A549 (cell line): ENCODE results near the gene CREB3L1. TPM values are rescaled to one million over a fixed set of nuclear protein-coding genes. Genes with fewer than 3 reads are reported as not detected.

ENCODE experiments used
- ATAC-seq, 2 experiments: fragments of 200-7000 bp in 1 of 2; fragments of >200 bp in 1 of 2; cut with Nextera tagmentation in 1 of 2; cut with Tn5 transposase in 1 of 2; 3 replicates each; pipeline versions ENCODE4 v1.8.0 to v1.9.1; 2018 to 2020; ENCODE audit warnings: mild to moderate bottlenecking in 1 of 2, moderate library complexity in 1 of 2
- CTCF ChIA-PET: fragments of 300-600 bp; sonication (Branson Sonifier 250); formaldehyde crosslinking; extraction: SDS; loops from one replicate; lab custom pipeline; 2021; ENCODE audit warnings: antibody characterized with exemption, inconsistent platforms; lab: Yijun Ruan, JAX
- POLR2A ChIA-PET: fragments of 350-600 bp; formaldehyde crosslinking; extraction: SDS; loops from one replicate; lab custom pipeline; 2021; ENCODE audit warnings: antibody characterized with exemption, inconsistent platforms; lab: Yijun Ruan, JAX
- DNase-seq, 2 experiments: peaks; one replicate each; pipeline versions ENCODE4 v3.0.0 to v3.0.0-alpha.2; 2011 to 2016; ENCODE audit warnings: low read depth in 1 of 2, low spot score in 1 of 2
- FAIRE-seq: peaks from 2 replicates; lab custom pipeline; 2011; peaks lifted over from hg19 to GRCh38; lab: Jason Lieb, UNC
- H3K27ac ChIP-seq, 2 experiments: fragments of >200 bp; sonication (Bioruptor Twin); formaldehyde crosslinking; 3 replicates each; pipeline ENCODE4 v1.5.1; 2016 to 2017
- H3K4me1 ChIP-seq: fragments of >200 bp; sonication (Bioruptor Twin); formaldehyde crosslinking; 3 replicates; pipeline ENCODE4 v1.6.1; 2016
- H3K4me2 ChIP-seq: fragments of >200 bp; sonication (Bioruptor Twin); formaldehyde crosslinking; 3 replicates; pipeline ENCODE4 v1.6.1; 2016
- H3K4me3 ChIP-seq: fragments of >200 bp; sonication (Bioruptor Twin); formaldehyde crosslinking; 3 replicates; pipeline ENCODE4 v1.5.1; 2016
- H3K9me3 ChIP-seq: fragments of >200 bp; sonication (Bioruptor Twin); formaldehyde crosslinking; 3 replicates; pipeline ENCODE4 v1.6.1; 2016
- CEBPB ChIP-seq, 2 experiments: fragments of >200 bp in 1 of 2; sonication (Bioruptor Twin) in 1 of 2; formaldehyde crosslinking in 1 of 2; IDR thresholded peaks; 2 replicates each; pipeline ENCODE4 v1.6.1; 2012 to 2016
- CHD2 ChIP-seq: fragments of 150-350 bp; IDR thresholded peaks from 2 replicates; pipeline ENCODE4 v1.6.1; 2014; ENCODE audit warnings: low read length; ENCODE audit not compliant: partially characterized antibody
- CHD4 ChIP-seq: fragments of 200-600 bp; sonication (generic); IDR thresholded peaks from 2 replicates; pipeline ENCODE4 v1.6.1; 2016; ENCODE audit warnings: antibody characterized with exemption, mild to moderate bottlenecking, borderline replicate concordance
- EHF ChIP-seq: fragments of 250-450 bp; sonication (Bioruptor Pico); IDR thresholded peaks from 2 replicates; pipeline ENCODE4 v1.5.0; 2020; ENCODE audit warnings: mild to moderate bottlenecking
- ESRRA ChIP-seq: fragments of 150-350 bp; IDR thresholded peaks from 2 replicates; pipeline ENCODE4 v1.6.1; 2014; ENCODE audit warnings: mild to moderate bottlenecking, low read length, borderline replicate concordance
- FOSB ChIP-seq: fragments of 250-450 bp; sonication (Bioruptor Pico); IDR thresholded peaks from 2 replicates; pipeline ENCODE4 v1.5.0; 2020; ENCODE audit warnings: mild to moderate bottlenecking, moderate library complexity
- MAFK ChIP-seq: fragments of 450-650 bp; IDR thresholded peaks from 2 replicates; pipeline ENCODE4 v1.6.1; 2014; ENCODE audit not compliant: partially characterized antibody
- NPAS2 ChIP-seq: fragments of 250-450 bp; sonication (Bioruptor Pico); IDR thresholded peaks from 2 replicates; pipeline ENCODE4 v1.8.0; 2022; ENCODE audit warnings: mild to moderate bottlenecking, moderate library complexity, borderline replicate concordance
- POLR2AphosphoS2 ChIP-seq: conservative IDR thresholded peaks from 2 replicates; pipeline ENCODE4 v1.6.1; 2012; ENCODE audit warnings: low read length, improper control_type of control experiment, inconsistent platforms
- RARB ChIP-seq: fragments of 250-450 bp; sonication (Bioruptor Pico); IDR thresholded peaks from 2 replicates; pipeline ENCODE4 v1.8.0; 2021; ENCODE audit warnings: mild to moderate bottlenecking, moderate library complexity
- REST ChIP-seq: fragments of 200-600 bp; sonication (generic); IDR thresholded peaks from 2 replicates; pipeline ENCODE4 v1.6.1; 2016; ENCODE audit warnings: antibody characterized with exemption, mild to moderate bottlenecking, moderate library complexity
- RFX5 ChIP-seq: fragments of 450-650 bp; IDR thresholded peaks from 2 replicates; pipeline ENCODE4 v1.7.1; 2014; ENCODE audit warnings: antibody characterized with exemption, mild to moderate bottlenecking, moderate library complexity
- TP53 ChIP-seq: fragments of 250-450 bp; sonication (Bioruptor Pico); IDR thresholded peaks from 2 replicates; pipeline ENCODE4 v1.5.0; 2021; ENCODE audit warnings: mild to moderate bottlenecking, moderate library complexity
- ZC3H11A ChIP-seq: fragments of 450-650 bp; IDR thresholded peaks from 2 replicates; pipeline ENCODE4 v1.6.1; 2014; ENCODE audit warnings: antibody characterized with exemption, mild to moderate bottlenecking
- ZNF302 ChIP-seq: fragments of 250-450 bp; sonication (Bioruptor Pico); IDR thresholded peaks from 2 replicates; pipeline ENCODE4 v1.9.0; 2021; ENCODE audit warnings: inconsistent platforms, mild to moderate bottlenecking, moderate library complexity
- ZSCAN20 ChIP-seq: fragments of 250-450 bp; sonication (Bioruptor Pico); IDR thresholded peaks from 2 replicates; pipeline ENCODE4 v1.8.0; 2022; ENCODE audit warnings: mild to moderate bottlenecking, moderate library complexity
- WGBS: methylation state at CpG from one replicate; pipeline ENCODE4 v1.1.6; 2017; ENCODE audit errors: missing lambda C conversion rate; 5-methylcytosine and 5-hydroxymethylcytosine counted together
- polyA plus RNA-seq, 4 experiments: library from polyadenylated mRNA; depleted of rRNA in 3 of 4; stranded (reverse); fragments of >200 nt; fragmentation: RNase III in 1 of 4; extraction: RNeasy Plus Mini Kit Qiagen cat#74134 plus additional on column Dnase treatment in 1 of 4; gene quantifications; 2 replicates in 3 of 4; 3 replicates in 1 of 4; pipeline ENCODE4 v1.2.3, GENCODE V29; 2011 to 2017
- TF ChIP-seq, protein P1 (sequence below): fragments of 250-450 bp; sonication (Bioruptor Pico); IDR thresholded peaks from 2 replicates; pipeline ENCODE4 v1.5.0; 2020; ENCODE audit warnings: low read depth, mild to moderate bottlenecking, moderate library complexity
- TF ChIP-seq, protein P2 (sequence below): fragments of 450-650 bp; IDR thresholded peaks from 2 replicates; pipeline ENCODE4 v1.6.1; 2014; ENCODE audit warnings: antibody characterized with exemption
- TF ChIP-seq, protein P3 (sequence below): fragments of >200 bp; sonication (Bioruptor Twin); formaldehyde crosslinking; IDR thresholded peaks from 3 replicates; pipeline ENCODE4 v1.5.1; 2016
- TF ChIP-seq, protein P4 (sequence below): IDR thresholded peaks from 2 replicates; pipeline ENCODE4 v1.6.1; 2012; ENCODE audit warnings: low read depth, borderline replicate concordance

Gene CREB3L1
- polyA plus RNA-seq, 2 of the 4 experiments (the other 2 are of a cell fraction): 0.61 to 2.3 TPM

- FAIRE-seq (no peak), DNase-seq (no peak), ATAC-seq (no peak)
- no peak overlapping the region for H3K4me2 ChIP-seq
- CTCF ChIA-PET: interaction anchor here (1.3 to 5.2 kb wide), 5 partner anchors 9 to 99 kb away, joined by 3 to 18 read pairs (median 10); partner anchors contain the start of gene DGKZ
- H3K4me3 ChIP-seq: no peak overlapping the region
- no peak overlapping the region for H3K27ac ChIP-seq
- TF ChIP-seq ZC3H11A: no peak
- TF ChIP-seq CHD4: no peak
- no peak for TF ChIP-seq NPAS2 (CRISPR knock-in tag)
- no peak for TF ChIP-seq RFX5
- no peak for TF ChIP-seq EHF
- TF ChIP-seq FOSB (CRISPR knock-in tag): no peak
- TF ChIP-seq ZNF302: no peak
- no peak for TF ChIP-seq MAFK
- TF ChIP-seq, protein P1, sequence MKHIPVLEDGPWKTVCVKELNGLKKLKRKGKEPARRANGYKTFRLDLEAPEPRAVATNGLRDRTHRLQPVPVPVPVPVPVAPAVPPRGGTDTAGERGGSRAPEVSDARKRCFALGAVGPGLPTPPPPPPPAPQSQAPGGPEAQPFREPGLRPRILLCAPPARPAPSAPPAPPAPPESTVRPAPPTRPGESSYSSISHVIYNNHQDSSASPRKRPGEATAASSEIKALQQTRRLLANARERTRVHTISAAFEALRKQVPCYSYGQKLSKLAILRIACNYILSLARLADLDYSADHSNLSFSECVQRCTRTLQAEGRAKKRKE: no peak
- TF ChIP-seq, protein P2, sequence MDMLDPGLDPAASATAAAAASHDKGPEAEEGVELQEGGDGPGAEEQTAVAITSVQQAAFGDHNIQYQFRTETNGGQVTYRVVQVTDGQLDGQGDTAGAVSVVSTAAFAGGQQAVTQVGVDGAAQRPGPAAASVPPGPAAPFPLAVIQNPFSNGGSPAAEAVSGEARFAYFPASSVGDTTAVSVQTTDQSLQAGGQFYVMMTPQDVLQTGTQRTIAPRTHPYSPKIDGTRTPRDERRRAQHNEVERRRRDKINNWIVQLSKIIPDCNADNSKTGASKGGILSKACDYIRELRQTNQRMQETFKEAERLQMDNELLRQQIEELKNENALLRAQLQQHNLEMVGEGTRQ: no peak
- TF ChIP-seq CEBPB (IDR thresholded peaks at IDR 0.05): no peak
- no peak for TF ChIP-seq ESRRA
- no peak for TF ChIP-seq REST
- no peak for TF ChIP-seq RARB
- no peak for TF ChIP-seq ZSCAN20 (CRISPR knock-in tag)
- no peak for TF ChIP-seq POLR2AphosphoS2
- TF ChIP-seq, protein P3, sequence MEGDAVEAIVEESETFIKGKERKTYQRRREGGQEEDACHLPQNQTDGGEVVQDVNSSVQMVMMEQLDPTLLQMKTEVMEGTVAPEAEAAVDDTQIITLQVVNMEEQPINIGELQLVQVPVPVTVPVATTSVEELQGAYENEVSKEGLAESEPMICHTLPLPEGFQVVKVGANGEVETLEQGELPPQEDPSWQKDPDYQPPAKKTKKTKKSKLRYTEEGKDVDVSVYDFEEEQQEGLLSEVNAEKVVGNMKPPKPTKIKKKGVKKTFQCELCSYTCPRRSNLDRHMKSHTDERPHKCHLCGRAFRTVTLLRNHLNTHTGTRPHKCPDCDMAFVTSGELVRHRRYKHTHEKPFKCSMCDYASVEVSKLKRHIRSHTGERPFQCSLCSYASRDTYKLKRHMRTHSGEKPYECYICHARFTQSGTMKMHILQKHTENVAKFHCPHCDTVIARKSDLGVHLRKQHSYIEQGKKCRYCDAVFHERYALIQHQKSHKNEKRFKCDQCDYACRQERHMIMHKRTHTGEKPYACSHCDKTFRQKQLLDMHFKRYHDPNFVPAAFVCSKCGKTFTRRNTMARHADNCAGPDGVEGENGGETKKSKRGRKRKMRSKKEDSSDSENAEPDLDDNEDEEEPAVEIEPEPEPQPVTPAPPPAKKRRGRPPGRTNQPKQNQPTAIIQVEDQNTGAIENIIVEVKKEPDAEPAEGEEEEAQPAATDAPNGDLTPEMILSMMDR: no peak
- TF ChIP-seq CHD2: no peak
- TF ChIP-seq, protein P4, sequence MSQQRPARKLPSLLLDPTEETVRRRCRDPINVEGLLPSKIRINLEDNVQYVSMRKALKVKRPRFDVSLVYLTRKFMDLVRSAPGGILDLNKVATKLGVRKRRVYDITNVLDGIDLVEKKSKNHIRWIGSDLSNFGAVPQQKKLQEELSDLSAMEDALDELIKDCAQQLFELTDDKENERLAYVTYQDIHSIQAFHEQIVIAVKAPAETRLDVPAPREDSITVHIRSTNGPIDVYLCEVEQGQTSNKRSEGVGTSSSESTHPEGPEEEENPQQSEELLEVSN: no peak
- TF ChIP-seq TP53 (CRISPR knock-in tag): no peak
- no peaks in the 10 kb centered on the region for H3K9me3 ChIP-seq
- WGBS: 76% methylated on average over 13 of the region's 13 CpGs
- POLR2A ChIA-PET: interaction anchor here (0.7 kb wide), 1 partner anchor 94 kb away, joined by 10 read pairs; no protein-coding TSS in a partner anchor
- H3K4me1 ChIP-seq: peaks cover 14% of the 10 kb centered on the region
Measured at GRCh38 chr11:46337626-46338345, 60.3 kb downstream of the CREB3L1 start.
